Measurements from ENCODE around the gene PDE6H.

The PDE6H gene

GRCh38 chr12:14976658-14977057 is 3.8 kb downstream of the PDE6H start:
- no peak for DNase-seq

GRCh38 chr12:14979468-14979867 is 6.6 kb downstream of the PDE6H start:
- DNase-seq, result no peak

DNA sequence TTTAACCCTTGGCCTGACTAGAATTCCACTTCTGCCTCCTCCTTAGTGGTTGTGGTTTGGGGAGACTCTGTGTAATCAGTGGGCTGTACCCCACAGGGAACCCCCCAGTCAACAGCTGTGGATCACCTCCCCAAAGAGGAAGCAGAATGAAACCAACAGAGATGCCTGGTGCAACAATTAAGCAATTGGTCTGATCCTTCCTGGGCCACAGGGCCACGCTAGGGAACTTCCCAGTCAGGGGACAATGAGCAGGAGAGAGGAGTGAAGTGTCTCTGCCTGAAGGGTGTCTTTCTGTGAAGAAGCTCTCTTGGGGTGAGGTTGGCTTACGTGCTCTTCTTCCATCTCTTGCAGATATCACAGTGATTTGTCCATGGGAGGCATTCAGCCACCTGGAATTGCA is 8.2 kb downstream of the PDE6H start:
- no peak for DNase-seq

GRCh38 chr12:14982562-14982961 is 9.7 kb downstream of the PDE6H start:
- no peak for DNase-seq

GRCh38 chr12:14982991-14983390 is 10.1 kb downstream of the PDE6H start:
- DNase-seq, result no peak

DNA sequence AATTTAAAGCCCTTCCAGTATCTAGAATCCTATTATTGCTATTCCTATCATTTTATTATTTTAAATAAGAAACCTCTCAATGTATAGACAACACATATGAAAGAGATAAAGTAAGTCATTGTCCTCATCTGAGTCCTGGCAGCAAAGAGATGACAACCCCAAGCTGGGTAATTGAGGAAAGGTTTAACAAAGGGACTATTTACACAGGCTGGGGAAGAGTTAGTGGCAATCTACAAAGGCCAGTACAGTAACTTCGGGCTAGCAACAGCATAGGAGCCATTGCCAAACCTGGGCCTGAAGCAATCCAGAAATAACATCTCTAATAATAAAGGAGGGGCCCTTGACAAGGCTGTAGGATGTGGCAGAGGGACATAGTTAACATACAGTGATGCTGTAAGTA is 11.2 kb downstream of the PDE6H start:
- no peak for DNase-seq

DNA sequence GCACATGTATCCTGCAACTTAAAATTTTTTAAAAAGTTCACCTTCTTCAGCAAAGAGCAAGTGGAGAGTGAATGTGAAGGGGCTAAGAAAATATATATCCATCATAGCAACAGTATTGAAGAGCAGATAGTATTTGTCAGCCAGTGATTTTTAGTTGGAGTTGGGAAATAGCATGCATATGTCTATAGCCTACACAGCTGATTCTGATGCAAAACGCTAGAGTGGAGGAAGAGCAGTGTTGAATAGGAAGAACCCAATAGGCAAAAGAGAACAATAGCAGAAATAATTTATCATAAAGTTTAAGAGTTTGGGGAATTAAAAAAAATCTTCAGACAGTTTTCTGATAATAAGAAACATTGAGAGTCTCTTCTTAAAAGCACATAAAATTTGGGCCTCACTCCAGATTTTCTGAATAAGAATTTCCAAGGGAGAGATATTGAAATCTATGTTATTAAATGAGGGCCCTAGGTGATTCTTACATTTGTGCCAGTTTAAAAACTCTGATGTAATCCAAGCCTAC is 12.0 kb downstream of the PDE6H start:
- DNase-seq, result no peak

- DNase-seq, result no peak
Measured at GRCh38 chr12:14986449-14986848, 13.6 kb downstream of the PDE6H start.

DNA sequence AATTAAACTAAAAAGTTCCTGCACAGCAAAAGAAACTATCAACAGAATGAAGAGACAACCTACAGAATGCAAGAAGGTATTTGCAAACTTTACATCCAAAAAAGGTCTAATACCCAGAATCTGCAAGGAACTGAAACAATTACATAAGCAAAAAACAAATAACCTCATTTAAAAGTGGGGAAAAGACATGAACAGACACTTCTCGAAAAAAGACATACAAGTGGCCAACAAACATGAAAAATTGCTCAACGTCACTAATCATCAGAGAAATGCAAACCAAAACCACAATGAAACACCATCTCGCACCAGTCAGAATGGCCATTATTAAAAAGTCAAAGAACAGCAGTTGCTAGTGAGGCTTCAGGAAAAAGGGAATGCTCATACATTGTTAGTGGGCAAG is 15.2 kb downstream of the PDE6H start:
- no peak for DNase-seq

GRCh38 chr12:14989790-14990189 is 16.9 kb downstream of the PDE6H start:
- no peak for DNase-seq

GRCh38 chr12:14991069-14991468 is 18.2 kb downstream of the PDE6H start:
- no peak for DNase-seq

GRCh38 chr12:14992673-14993072 is 19.8 kb downstream of the PDE6H start:
- DNase-seq, result no peak

DNA sequence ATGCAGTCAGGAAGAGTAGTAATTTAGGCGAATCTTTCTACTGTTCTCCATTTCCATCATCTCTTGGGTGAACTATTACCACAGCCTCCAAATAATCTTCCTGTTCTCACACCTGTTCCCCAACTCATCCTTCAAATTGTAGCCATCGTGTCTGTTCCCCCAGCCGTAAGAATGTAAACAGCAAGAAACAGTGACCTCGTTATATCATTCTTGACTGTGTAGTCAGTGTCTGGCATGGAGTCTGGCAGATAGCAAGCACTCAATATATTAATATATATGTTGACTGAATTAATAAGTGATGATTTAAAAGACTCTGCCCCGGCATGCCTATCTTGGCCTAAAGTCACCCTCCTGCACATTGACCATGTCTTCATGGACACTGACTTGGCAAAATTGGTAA is 20.3 kb downstream of the PDE6H start:
- DNase-seq, result peak; percentile 34

- peak; percentile 54 for DNase-seq
Measured at GRCh38 chr12:14993537-14994266, 20.9 kb downstream of the PDE6H start.

- DNase-seq, result no peak
Measured at GRCh38 chr12:14994610-14995009, 21.8 kb downstream of the PDE6H start.

- DNase-seq, result peak; percentile 63
Measured at GRCh38 chr12:14995583-14996425, 23.0 kb downstream of the PDE6H start.

- DNase-seq, result no peak
Measured at GRCh38 chr12:14997998-14998397, 25.2 kb downstream of the PDE6H start.

DNA sequence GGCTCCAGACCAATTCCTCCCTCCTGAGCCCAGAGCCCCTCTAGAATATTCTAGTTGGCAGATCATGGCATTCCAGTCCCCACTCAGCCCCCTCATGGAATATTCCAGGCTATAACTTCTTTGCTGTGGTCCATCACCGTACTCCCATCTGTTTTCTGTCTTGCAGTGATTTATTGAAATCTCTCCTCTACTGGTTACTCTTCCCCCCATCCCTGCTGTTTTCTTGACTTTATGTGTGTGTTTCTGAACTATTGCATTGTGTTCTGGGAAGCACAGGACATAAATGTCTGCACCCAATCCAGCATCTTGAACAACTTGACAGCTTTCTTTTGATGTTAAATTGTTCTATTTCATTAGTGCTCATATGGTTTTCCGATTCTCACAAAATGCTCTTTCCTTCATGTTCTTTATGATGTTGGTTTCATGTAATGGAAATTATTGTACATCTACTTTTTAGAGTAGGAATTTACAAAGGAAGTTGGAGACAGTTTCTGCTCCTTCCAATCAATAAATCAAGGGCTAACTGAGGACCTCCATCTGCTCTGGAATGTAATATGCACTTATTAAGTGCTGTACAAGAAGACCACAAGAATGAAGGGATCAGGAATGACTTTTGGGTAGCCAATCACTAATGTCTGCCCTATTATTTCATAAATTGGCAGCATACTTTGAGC is 26.3 kb downstream of the PDE6H start:
- DNase-seq, result peak; percentile 97

DNA sequence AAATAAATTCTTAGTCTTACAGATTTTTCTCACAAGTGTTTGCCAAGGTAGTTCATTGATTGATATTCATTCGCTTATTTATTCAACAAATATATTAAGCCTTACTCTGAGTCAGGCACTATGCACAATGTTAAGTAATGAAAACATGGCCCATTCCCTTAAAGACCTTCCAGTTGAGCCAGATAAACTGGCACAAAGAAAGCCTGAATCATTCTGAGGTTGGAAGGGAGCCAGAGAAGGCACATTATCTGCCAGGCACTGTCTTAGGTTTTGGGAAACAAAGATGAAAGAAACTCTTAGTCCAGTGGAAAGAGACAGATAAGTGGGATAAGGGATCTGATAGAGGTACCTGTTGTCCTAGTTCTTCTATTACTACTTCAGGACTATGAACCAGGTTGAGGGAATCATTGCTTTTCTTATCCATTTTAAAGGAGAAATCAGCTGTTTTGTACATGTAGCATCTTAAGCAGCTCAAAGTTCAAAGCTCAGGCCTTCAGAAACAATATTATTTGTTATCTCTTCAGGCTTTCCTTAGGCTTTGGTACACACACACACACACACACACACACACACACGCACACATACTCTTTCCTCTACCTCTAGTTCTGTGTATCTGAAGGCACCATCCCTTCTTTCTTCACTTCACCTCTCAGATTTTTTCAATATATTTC is 27.0 kb downstream of the PDE6H start:
- DNase-seq, result no peak

DNA sequence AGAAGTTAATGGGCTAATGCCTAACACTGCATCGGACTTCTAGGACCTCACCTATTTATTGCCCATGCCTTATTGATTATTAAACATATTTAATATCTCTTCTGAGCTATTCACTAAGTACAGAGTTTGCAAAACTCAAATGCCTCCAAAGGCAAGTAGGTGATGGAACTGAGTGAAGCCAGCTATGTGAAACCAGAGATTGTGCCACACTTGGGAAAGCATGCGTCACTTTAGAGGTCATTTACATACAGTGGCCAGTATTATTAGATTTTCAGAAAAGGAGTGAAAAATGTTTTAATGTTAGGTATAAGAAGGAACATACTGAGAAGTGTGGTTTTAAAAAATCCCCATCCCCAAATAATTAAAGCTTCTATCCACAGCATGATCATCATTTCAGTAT is 27.7 kb downstream of the PDE6H start:
- DNase-seq, result no peak

DNA sequence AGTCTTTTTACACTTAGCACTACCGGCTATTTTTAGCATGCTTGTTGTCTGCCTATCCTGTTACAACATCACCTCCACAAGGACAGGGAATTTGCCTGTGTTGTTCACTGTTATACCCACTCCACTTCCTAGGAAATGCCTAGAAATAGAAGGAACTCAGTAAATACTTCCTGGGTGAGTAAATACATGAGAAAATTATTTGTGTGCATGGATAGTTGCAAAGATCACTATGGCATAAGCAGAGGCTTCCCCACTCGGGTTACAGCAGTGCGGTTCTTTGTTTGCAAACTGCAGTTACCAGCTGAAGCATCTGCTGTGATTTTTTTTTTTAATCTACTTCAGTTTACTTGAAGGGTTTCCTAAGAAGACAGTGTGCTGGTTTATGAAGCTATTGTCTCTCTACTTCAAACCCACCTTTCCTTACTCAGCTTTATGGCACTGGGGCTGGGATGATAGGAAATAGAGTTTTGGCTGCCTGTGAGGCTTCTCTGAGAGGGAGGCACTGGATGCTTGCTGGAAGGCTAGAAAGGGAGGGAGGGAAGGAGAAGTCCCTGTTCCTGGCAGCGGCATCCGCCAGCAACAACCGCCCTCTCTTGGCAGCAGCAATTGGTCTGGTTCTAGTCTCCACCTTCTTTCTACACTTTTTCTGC is 29.0 kb downstream of the PDE6H start:
- peak; percentile 30 for DNase-seq

- no peak for DNase-seq
Measured at GRCh38 chr12:15004421-15004820, 31.6 kb downstream of the PDE6H start.
